ENCODE results near the gene C1QTNF12.

DNA sequence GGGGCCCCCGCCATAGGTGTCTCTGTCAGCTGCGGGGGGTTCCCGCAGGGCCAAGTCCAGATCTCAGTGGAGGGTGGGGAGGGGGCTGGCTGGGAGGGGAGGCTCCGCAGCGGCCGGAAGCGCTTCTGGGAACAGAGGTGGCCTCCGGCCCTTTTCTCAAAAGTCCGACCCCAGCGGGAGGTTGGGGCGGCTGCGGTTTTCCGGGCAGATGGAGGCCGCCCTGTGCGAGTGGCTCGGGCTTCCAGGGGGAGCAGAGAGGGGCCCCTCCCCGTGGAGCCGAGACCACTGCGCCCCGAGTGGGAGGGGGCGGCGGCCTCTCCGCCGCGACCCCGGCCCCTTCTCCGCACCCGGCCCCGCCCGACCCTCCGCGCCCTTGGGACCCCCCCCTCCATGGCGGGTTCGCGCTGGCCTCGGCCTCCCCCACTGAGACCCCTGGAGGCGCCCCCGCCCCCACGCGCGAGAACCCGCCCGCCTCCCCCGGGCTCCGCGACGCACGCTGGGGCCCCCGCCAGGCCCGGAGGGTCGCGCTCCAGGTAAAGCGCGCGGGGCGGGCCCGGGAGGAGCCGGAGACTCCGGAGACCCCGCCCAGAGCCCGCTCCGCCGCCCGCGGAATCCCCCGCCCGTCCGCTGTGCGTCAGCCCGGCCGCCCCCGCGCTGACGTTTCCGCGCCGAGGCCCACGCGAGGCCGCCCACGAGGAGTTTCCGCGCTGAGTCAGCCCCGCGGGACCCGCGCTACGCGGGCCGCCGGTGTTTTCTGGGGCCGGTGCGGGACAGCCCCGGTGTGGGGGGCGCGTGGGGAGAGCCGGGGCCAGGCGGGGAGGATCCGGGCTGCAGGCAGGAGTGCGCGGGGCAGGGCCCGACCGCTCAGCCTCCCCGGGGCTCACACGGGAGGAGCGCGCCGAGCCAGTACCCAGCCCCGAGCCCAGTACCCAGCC, 45.4 kb downstream of the C1QTNF12 start:
- TF ChIP-seq, protein P1, sequence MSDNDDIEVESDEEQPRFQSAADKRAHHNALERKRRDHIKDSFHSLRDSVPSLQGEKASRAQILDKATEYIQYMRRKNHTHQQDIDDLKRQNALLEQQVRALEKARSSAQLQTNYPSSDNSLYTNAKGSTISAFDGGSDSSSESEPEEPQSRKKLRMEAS (IDR thresholded peaks at IDR 0.05), result no peak; the same call in 1 of the 2 replicates
- TF ChIP-seq TAF1 (IDR thresholded peaks at IDR 0.05; ENCODE audit: low read depth), result no peak
